Urothelium cell line (cell line): ENCODE measurements around the gene HLA-DOA.

Source experiments
- DNase-seq: peaks from one replicate; pipeline ENCODE4 v3.0.0; 2011; ENCODE audit warnings: low spot score, mixed read lengths
- FAIRE-seq: peaks from 2 replicates; lab custom pipeline; 2011; peaks lifted over from hg19 to GRCh38; lab: Jason Lieb, UNC

Gene HLA-DOA

GRCh38 chr6:32980488-32981038 is 28.8 kb downstream of the HLA-DOA start:
- DNase-seq (no peak), FAIRE-seq (no peak)

DNA sequence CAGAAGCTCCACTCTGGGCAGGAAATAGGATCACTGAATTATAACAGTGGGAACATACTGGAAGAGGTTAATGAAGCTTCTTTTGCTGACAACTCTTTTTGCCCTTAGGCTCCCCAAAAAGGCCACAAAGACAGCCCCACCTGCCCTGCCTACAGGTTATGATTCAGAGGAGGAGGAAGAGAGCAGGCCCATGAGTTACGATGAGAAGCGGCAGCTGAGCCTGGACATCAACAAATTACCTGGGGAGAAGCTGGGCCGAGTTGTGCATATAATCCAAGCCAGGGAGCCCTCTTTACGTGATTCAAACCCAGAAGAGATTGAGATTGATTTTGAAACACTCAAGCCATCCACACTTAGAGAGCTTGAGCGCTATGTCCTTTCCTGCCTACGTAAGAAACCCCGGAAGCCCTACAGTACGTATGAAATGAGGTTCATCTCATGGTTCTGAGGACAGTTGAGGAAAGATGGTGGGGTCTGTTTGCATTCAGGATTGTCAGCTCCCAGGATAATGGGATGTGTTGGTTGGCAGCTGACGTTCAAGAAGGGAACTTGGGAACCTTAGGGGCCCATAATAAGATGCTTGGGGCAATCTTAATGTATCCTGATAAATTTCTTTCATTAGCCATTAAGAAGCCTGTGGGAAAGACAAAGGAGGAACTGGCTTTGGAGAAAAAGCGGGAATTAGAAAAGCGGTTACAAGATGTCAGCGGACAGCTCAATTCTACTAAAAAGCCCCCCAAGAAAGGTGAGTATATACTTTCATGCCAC is 29.5 kb downstream of the HLA-DOA start:
- DNase-seq (no peak), FAIRE-seq (no peak)

GRCh38 chr6:32977953-32978324 is 31.5 kb downstream of the HLA-DOA start:
- FAIRE-seq = no peak

DNA sequence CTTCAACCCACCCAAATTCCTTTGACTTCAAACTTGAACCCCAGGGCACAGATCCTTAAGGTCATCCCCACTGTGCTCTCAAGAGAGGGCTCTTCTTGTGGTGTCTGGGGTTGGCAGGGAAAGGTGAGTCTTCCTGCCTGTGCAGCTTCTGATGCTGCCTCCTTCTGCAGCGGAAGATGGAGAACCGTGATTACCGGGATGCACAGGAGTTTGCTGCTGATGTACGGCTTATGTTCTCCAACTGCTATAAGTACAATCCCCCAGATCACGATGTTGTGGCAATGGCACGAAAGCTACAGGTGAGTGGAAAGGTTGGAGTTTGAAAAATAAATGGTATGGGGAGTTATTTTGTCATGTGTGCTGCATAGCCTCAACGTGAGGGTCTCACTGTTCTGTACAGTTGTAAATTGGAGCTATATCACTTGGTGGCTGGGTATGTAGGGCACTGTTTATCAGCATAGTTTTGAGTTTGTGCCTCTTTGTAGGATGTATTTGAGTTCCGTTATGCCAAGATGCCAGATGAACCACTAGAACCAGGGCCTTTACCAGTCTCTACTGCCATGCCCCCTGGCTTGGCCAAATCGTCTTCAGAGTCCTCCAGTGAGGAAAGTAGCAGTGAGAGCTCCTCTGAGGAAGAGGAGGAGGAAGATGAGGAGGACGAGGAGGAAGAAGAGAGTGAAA is 32.0 kb downstream of the HLA-DOA start:
- DNase-seq (no peak), FAIRE-seq (no peak)

More at GRCh38 chr6:32977953-32978324, 31.5 kb downstream of the HLA-DOA start:
- no peak for DNase-seq

GRCh38 chr6:32976334-32977069 is 32.9 kb downstream of the HLA-DOA start:
- FAIRE-seq (no peak), DNase-seq (no peak)

GRCh38 chr6:32975886-32976285 is 33.5 kb downstream of the HLA-DOA start:
- DNase-seq = no peak
- FAIRE-seq = no peak

DNA sequence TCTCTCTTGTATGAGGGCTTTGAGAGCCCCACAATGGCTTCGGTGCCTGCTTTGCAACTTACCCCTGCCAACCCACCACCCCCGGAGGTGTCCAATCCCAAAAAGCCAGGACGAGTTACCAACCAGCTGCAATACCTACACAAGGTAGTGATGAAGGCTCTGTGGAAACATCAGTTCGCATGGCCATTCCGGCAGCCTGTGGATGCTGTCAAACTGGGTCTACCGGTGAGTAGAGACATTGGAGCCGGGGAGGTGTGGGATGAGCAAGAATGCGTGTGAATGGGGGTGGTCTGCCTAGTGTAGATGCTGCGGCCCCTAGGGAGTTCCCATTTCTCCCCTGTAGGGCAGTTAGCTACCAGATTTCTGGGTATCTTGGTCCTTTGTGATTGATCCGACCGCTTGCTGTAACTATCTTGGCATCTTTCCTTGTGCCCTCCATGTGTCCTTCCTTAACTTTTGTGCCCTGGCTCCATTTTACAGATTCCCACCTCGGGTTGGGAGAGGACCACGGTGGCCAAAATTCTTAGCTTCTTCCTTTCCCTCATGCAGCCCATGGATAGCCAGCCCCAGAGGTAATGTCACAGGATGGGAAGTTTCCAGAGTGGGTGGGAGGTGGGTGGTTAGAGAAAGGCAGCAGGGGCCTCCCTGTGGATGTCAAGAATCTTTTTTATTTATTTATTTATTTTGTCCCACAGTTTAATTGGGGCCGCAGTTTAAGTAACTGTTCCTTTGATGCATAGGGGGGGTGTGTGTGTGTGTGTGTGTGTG is 34.7 kb downstream of the HLA-DOA start:
- DNase-seq (no peak), FAIRE-seq (no peak)

- FAIRE-seq = no peak
Observed at GRCh38 chr6:32974016-32974333, 35.4 kb downstream of the HLA-DOA start.

DNA sequence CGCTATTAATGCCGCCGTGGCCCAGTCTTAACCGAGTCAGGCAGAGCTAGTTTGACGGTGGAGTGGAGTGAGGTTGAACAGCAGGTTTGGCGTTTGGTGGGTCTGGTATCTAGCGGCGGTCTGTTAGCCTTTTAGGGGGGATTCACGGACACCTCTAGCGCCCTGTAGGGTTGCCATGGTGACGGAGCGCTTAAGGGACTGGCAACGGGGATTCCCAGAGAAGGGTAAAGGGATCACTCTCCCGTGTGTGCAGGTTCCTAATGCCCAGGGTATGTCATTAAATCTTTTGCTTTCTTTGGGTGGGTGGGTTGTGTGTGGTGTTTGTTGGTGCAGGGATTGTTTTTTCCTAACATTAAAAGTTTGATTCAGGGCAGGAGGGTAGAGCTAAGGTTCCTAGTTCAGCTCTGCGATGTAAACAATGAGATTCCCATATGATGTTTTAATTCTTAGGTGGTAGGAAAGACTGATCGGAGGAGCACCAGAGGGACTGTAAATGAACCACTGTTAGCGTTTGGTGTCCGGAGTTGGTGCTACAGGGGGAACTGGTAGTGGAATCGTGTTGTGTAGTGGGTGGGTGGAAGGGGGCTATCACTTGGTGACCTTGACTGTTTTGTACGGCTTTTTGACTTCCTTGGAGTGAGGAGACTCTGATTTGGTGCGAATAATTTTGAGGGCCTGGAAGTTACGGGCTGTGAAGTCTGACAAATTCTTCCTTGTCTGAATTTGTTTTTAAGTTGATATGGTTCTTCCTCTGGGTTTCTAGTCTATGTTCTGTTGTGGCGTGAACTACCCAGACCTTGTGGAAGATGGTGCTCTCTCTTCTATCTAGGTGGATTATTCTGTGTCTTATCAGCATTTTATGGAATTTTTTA is 36.0 kb downstream of the HLA-DOA start:
- DNase-seq (no peak), FAIRE-seq (no peak)

More at GRCh38 chr6:32974016-32974333, 35.4 kb downstream of the HLA-DOA start:
- peak; percentile 42 for DNase-seq

DNA sequence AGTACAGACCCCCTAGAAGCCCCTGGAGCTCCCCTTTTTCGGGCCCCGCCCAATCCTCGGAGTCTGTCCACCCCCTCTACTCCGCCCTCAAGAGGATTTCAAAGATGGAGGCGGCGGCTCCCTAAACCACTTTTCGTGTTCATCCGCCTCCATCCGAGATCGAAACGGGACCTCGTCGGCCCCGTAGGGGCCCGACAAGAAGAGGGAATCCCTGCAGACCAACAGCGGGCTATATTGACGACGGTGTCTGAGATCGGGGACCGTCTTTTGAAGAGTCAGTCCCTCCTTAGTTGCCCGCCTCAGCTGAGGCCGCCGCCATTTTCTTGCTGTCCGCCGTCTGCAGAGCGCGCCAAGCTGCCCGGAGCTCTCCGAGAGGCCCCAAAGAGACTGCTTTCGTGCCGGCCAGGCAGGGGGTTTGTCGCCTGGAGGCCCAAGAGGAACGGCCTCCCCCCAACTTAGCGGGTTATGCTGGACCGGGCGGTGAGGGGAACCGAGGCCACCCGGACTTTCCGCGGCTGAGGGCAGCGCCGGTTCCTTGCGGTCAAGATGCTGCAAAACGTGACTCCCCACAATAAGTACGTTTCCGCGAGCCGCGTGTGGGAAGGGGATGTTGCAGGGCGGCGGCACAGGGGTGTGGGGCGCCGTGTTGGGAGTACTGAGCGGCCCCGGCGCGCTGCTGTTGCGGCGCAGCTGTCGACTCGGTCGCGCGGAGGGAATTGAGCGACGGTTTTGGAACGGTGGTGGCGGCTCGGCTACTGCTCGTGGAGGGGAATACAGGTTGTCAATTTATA is 36.8 kb downstream of the HLA-DOA start:
- no peak for DNase-seq

DNA sequence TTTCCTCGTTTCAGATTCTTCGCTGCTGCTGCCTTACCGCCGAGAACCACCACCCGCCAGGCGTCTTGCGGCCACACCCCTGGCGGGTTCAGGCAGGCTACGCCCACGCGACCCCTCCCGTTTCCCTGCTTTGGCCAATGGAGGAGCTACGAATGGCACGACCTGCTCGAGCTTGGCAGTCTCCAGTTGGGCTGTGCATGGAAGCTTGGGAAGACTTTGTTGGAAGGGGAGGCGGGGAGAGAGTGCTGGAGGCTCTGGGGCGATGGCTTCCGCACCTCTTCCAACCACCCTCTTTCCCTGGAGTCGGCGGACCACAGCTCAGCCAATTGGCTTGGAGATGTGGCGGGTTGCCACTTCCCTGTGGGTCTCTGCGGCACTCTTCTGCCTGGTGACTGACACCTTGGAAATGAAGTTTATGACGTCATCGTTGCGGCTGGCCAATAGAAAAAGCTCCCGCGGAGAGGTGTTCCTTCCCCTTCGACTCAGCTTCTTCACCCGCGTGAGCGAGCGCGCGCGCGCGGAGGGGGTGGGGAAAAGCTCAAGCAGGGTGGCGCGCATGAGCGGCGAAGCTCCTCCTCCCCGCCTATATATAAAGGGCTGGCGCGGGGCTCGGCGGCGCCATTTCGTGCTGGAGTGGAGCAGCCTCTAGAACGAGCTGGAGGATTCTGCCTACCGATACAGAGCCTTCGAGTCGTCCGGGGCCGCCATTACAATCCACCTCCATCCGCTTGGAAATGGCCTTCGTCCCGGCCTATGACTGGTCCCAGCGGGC is 37.6 kb downstream of the HLA-DOA start:
- FAIRE-seq (no peak), DNase-seq (peak; percentile 95)

More for the DNA sequence above, 36.8 kb downstream of the HLA-DOA start:
- no peak for FAIRE-seq

DNA sequence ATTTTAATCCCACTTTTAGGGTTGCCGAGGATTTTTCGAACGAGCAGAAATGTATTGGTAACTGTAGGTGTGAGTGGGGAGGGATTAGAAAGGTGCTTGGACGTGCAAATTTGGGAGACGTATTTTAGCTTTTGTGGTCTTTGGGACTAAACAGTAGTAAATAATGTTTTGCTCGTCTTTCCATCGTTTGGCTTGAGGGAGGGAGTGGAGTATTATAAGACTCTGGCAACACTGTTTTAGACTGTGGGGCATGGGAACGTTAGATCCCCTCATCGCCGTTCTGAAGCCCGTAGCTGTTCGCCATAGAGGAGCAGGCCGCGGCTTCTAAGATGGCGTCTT is 38.2 kb downstream of the HLA-DOA start:
- FAIRE-seq = no peak

DNA sequence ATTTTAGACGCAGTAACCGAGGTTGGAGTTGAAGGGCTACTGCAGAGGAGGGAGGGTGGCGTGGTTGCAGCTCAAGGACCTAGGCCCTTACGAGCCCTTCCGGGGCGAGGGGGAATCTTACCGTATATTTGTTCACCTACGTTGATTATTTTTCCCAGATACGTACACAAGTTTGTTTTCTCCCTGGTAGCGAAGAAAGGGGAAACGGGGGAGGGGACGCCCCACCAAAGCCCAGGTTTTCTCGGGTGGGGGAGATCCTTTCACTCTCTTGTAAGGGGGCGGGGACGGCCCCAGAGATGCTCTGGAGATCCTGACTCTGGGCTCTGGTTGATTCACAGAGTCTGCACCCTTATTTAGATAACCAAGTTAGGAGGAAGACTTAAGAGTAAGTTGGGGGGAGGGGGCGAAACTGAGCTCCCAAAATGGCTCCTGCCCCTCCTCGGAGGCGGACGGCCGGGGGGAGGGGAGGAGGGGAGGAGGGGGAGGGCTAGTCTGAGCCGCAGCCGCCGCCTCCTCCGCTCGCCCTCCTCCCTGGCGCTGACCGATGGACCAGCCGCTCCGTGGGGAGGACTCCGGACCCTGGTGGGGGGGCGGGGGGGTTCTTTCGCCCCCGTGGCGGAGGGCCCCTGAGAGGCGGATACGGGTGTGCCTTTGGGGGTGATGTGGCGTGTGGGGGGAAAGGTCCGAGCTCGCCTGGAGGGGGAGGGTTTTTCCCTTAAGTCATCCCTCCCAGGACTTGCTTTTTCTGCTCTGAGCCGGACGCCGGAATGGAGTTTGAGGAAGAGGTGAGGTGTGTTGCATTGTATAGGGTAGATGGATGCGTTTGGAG is 38.8 kb downstream of the HLA-DOA start:
- FAIRE-seq (no peak), DNase-seq (peak; percentile 71)

More for the DNA sequence above, 38.2 kb downstream of the HLA-DOA start:
- DNase-seq = no peak

DNA sequence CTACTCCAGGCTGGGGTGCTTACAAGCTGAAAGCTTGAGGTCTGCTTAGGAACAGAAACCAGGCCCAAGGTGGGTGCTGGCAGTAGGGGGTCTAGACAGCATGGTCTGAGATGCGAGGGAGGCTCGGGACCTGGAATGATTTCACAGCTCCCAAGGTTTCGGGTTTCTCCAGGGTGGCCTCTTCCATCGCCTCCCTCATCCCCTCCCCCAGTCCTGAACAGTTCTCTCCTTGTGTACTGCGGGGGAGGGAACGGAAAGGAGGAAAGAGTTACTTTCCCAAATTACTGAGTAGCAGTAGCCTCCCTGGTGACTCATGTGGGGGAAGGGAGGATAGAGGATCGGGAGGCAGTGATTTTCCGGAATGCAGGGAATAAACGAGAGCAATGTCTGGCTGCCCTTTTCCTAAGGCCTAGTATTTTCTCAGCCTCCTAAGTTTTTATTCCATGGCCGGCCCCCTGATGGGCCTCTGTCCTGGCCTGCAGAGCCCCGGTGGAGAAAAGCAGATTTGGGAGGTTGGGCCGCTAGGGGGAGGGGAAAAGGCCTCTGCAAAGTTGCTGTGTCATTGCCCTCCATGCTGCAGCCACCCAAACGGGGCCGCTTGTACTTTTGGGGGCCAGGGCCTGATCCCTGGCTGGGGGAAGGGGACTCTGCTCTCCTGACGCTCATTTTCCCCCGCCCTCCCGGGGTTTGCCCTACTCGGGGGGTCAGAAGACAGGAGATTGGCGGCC is 39.5 kb downstream of the HLA-DOA start:
- DNase-seq = peak; percentile 68
- FAIRE-seq = no peak

- DNase-seq (peak; percentile 86), FAIRE-seq (no peak)
Observed at GRCh38 chr6:32968867-32969684, 40.3 kb downstream of the HLA-DOA start.
